HG02588 (cell line): ENCODE results near the gene KIF17.

Experiments
- ATAC-seq: cut with Tn5 transposase; IDR thresholded peaks from one replicate; pipeline ENCODE4 v1.9.1; 2021; ENCODE audit warnings: mild to moderate bottlenecking, moderate library complexity; ENCODE audit not compliant: unreplicated experiment

Gene KIF17

DNA sequence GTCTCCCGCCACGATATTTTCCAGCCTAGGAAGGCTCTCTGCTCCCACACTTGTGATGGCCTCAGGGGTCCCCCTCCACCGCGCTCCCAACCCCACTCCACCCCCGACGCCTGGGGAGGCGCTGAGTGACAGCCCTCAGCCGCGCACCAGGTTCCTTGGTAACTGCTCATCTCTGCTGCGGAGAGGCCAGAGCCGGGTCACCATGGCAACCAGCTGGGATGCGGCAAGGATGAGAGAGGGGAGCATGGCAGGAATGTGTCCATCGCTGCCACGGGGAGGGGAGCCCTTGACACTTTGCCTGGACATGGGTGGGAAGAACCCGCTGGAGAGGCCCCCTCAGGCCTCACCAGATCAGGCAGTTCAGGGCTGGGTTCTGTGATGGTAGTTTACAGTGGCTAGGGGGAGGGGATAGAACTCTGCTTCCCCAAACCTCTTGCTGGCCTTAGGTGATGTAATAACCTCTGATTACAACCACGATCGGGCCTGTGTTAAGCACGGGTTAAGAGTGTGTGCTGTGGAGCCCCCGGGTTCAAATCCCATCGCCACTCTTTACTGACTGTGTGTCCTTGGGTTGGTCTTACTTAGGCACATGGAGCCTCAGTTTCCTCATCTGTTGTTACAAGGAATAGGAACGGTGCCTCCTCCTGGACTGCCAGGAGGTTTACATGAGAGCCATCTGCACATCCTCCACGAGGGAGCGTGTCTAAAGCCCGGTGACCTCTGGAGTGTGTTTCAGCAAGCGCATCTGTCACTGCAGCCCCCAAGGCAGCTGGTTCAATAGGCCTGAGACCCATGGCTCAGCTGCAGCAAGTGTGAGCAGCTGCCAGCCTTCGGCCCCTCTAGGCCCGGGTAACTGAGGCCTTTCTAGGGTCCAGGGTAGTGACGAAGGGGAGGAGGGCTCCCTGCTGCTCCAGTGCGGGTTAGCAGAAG is 6.3 kb downstream of the KIF17 start:
- ATAC-seq: no peak

DNA sequence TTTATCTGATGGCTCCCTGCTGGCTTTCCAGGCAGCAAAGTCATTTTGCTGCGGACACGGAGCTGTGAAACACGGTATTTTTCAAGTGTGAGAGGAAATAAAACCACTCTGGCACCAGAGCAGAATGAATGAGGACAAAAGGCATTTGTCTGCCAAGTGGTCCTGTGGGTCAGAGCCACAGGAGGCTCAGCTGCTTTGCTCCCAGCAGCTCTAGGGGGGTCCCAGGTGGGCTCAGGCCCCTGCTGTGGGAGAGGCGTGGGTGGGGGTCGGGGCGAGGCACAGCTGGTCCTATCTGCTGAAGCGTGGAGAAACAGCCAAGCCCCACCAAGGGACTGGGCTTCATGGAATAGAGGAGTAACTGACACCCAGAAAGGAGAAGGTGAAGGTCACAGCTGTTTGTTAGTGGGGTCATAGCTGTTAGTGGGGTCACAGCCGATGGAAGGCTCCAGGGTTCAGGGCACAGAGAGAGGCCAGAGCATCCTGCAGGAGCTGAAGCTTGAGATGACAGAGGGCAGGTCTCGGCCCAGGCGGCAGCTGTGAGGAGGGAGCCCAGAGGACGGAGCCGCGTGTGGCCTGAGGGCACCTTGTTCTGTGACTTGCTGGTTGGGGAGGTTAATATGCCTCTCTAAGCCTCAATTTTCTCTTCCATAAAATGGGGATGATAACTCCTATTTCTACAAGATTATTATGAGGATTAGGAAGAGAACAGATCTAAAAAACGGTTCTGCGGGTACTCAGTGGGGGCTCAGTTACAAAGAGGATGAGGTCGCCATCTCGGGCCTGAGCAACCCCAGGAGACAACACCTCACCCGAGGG is 7.1 kb downstream of the KIF17 start:
- no peak for ATAC-seq

- ATAC-seq: no peak
These were observed 7.9 kb downstream of the KIF17 start for GRCh38 chr1:20709868-20710267.

DNA sequence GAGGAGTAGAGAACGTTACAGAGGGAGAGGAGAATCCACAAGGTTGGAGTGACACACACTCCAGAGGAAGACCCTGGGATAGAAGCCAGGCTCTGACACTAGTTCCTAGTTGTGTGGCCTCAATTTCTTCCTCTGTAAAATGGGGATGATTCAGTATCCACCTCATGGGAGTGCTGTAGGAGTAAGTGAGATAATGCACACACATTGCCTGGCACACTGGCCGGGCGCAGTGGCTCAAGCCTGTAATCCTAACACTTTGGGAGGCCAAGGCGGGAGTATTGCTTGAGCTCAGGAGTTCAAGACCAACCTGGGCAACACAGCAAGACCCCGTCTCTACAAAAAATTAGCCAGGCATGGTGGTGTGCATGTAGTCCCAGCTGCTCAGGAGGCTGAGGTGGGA is 8.9 kb downstream of the KIF17 start:
- no peak for ATAC-seq

DNA sequence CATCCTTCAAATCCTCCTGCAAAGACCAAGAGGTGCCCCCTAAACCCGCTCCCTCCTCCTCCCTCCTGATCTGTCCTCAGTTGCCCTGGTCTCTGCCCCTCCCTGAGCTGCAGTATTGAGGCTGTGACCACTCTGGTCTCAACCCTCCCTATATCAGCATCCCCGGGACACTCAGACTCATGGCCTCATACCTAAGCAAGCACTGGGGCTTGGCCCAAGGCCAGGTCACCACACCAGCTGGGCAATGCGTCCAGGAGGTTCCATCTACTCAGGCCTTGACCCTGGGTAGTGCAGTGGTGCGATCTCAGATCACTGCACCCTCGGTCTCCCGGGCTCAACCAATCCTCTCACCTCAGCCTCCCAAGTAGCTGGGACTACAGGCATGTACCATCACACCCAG is 9.8 kb downstream of the KIF17 start:
- ATAC-seq: no peak

DNA sequence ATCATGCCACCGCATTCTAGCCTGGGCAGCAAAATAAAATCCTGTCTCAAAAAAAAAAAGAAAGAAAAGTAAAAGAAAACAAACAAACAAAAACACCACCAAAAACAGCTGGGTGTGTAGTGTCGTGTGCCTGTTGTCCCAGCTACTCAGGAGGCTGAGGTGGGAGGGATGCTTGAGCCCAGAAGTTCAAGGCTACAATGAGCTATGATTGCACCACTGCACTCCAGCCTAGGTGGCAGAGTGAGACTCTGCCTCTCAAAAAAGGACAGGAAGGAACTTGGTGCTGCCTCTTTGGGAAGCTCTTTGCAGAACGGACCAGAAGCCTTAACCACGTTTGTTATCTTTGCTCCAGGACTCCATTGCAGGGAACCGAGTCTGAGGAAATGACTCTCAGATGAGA is 11.0 kb downstream of the KIF17 start:
- ATAC-seq: no peak

GRCh38 chr1:20705203-20705755 is 12.5 kb downstream of the KIF17 start:
- ATAC-seq: no peak

- no peak for ATAC-seq
These were observed 13.2 kb downstream of the KIF17 start for GRCh38 chr1:20704390-20705202.

GRCh38 chr1:20703124-20703756 is 14.6 kb downstream of the KIF17 start:
- ATAC-seq: no peak

GRCh38 chr1:20702416-20702815 is 15.4 kb downstream of the KIF17 start:
- ATAC-seq: no peak

DNA sequence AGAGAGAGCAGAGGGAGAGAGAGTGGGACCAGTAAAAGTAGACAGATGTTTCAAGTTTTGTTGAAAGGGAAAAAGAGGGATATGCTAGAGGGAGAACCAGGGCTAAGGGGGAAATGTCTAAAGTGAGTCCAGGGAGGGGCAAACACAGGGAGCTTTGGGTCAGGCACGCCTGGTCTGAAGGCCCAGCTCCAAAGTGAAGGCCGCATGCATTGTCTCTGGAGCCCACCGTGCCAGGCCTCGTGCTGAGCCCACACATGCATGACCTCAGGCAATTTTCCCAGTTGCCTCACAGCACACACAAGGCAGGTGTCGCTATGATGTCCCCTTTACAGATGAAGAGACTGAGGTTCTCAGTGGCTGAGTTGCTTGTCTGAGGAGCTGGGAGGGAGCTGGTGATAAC is 16.0 kb downstream of the KIF17 start:
- no peak for ATAC-seq

DNA sequence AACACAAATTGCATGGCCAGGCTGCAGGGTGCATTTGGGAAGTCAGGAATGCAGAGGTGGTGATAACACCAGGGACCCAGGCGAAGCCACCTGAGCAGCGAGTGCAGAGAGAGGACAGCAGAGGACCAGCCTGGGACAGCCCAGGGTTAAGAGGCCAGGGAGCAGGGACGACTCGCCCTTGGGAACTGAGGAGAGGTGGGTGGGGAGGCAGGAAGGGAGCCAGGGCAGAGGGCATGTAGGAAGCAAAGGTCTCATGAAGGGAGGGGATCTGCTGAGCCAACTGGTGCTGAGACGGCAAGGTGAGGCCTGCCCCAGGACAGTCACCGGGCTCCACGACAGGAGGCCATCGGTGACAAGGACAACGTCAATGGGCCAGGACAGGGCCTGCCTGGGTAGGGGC is 16.4 kb downstream of the KIF17 start:
- ATAC-seq: no peak

- ATAC-seq: no peak
These were observed 17.1 kb downstream of the KIF17 start for GRCh38 chr1:20700636-20701215.

DNA sequence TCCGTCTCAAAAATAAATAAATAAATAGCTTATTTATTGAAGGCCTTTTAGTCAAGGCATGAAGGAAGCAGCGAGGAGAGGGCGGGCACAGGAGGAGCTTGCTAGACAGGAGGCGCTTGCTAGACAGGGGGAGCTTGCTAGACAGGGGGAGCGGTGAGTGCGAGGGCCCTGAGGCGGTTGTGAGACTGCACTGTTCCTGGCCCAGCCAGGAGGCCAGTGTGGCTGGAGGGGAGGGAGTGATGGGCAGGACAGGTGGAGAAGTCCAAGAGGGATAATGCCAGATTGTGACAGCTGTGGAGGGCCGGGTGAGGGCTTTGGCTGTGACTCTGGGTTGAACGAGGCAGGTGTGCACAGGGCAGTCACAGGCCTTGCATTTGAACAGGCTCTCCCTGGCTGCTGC is 18.2 kb downstream of the KIF17 start:
- ATAC-seq: no peak

GRCh38 chr1:20698195-20698910 is 19.5 kb downstream of the KIF17 start:
- no peak for ATAC-seq

- no peak for ATAC-seq
These were observed 20.2 kb downstream of the KIF17 start for GRCh38 chr1:20697563-20697962.

GRCh38 chr1:20696397-20697333 is 21.1 kb downstream of the KIF17 start:
- ATAC-seq: no peak

GRCh38 chr1:20695515-20695914 is 22.3 kb downstream of the KIF17 start:
- no peak for ATAC-seq
